ENCODE data around the gene INO80C. TPM values are rescaled to one million over a fixed set of nuclear protein-coding genes. Genes with fewer than 3 reads are reported as not detected.
A peak's percentile ranks its signal among the peaks of the same experiment; 100 is the strongest.

The INO80C gene
- polyA plus RNA-seq, 1 donor (not counting 4 experiments of a cell fraction or from before 2014, with no cell fraction given), result 54.7 TPM

- no peak overlapping the region for H2AFZ ChIP-seq (ENCODE audit: control insufficient read depth, low read length)
Observed at GRCh38 chr18:35432565-35433001, 65.2 kb downstream of the INO80C start.

GRCh38 chr18:35431374-35431741, 66.4 kb downstream of the INO80C start:
- no peak for DNase-seq (ENCODE audit: low read depth, low spot score)
- H3K4me2 ChIP-seq (ENCODE audit: control insufficient read depth, extremely low read depth, insufficient read depth, low read depth, low read length), result no peak overlapping the region
- H3K9me3 ChIP-seq (ENCODE audit: control insufficient read depth, low read depth, low read length), result no peaks in the 10 kb centered on the region
- H3K9me1 ChIP-seq (ENCODE audit: control insufficient read depth, extremely low read depth, insufficient read depth, low read length), result no peaks in the 10 kb centered on the region
- FAIRE-seq, result peak; percentile 5
- no peaks in the 10 kb centered on the region for H3K27me3 ChIP-seq (ENCODE audit: control insufficient read depth, extremely low read depth, insufficient read depth, low read length)
- no peaks in the 10 kb centered on the region for H3K79me2 ChIP-seq (ENCODE audit: control insufficient read depth, insufficient read depth, low read length)
- H3K27ac ChIP-seq (ENCODE audit: control insufficient read depth, insufficient read depth, low read length), result no peak overlapping the region
- H3K4me3 ChIP-seq (ENCODE audit: control insufficient read depth in 2 of 3, extremely low read depth in 1 of 3, insufficient read depth in 2 of 3, low read depth in 1 of 3, low read length in 3 of 3), result no peak overlapping the region
- no peak overlapping the region for H2AFZ ChIP-seq (ENCODE audit: control insufficient read depth, low read length)
- H3K9ac ChIP-seq (ENCODE audit: control insufficient read depth, extremely low read depth, insufficient read depth, low read length), result no peak overlapping the region
- H4K20me1 ChIP-seq (ENCODE audit: control insufficient read depth, extremely low read depth, insufficient read depth, low read length), result no peaks in the 10 kb centered on the region
- dilution Hi-C loops (cut with MboI; ENCODE audit: extremely low pct_ligation_motif_present, low sequenced_read_pairs), result no loop called here
- TF ChIP-seq EZH2 (IDR thresholded peaks at IDR 0.05; ENCODE audit: low read length), result no peak
- no peak for TF ChIP-seq CTCF (optimal IDR thresholded peaks at IDR 0.05 in 1 of 3, IDR thresholded peaks at IDR 0.05 in 1 of 3, conservative IDR thresholded peaks at IDR 0.05 in 1 of 3; ENCODE audit: extremely low read depth in 1 of 3, insufficient read depth in 2 of 3, low read length in 3 of 3)
- no peaks in the 10 kb centered on the region for H3K36me3 ChIP-seq (ENCODE audit: control insufficient read depth in 2 of 2, extremely low read depth in 1 of 2, insufficient read depth in 2 of 2, low read length in 2 of 2)
- peaks cover 3% of the 10 kb centered on the region for H3K4me1 ChIP-seq (ENCODE audit: control insufficient read depth, extremely low read depth, insufficient read depth, low read length)

More at GRCh38 chr18:35432565-35433001, 65.2 kb downstream of the INO80C start:
- no peaks in the 10 kb centered on the region for H3K27me3 ChIP-seq (ENCODE audit: control insufficient read depth, extremely low read depth, insufficient read depth, low read length)
- no peaks in the 10 kb centered on the region for H3K79me2 ChIP-seq (ENCODE audit: control insufficient read depth, insufficient read depth, low read length)
- H3K27ac ChIP-seq (ENCODE audit: control insufficient read depth, insufficient read depth, low read length), result no peak overlapping the region
- dilution Hi-C loops (cut with MboI; ENCODE audit: extremely low pct_ligation_motif_present, low sequenced_read_pairs), result no loop called here
- H3K4me3 ChIP-seq (ENCODE audit: control insufficient read depth in 2 of 3, extremely low read depth in 1 of 3, insufficient read depth in 2 of 3, low read depth in 1 of 3, low read length in 3 of 3), result no peak overlapping the region
- no peak for DNase-seq (ENCODE audit: low read depth, low spot score)
- H3K36me3 ChIP-seq (ENCODE audit: control insufficient read depth in 2 of 2, extremely low read depth in 1 of 2, insufficient read depth in 2 of 2, low read length in 2 of 2), result no peaks in the 10 kb centered on the region
- H3K4me1 ChIP-seq (ENCODE audit: control insufficient read depth, extremely low read depth, insufficient read depth, low read length), result peaks cover 12% of the 10 kb centered on the region
- no peaks in the 10 kb centered on the region for H3K9me1 ChIP-seq (ENCODE audit: control insufficient read depth, extremely low read depth, insufficient read depth, low read length)
- no peaks in the 10 kb centered on the region for H3K9me3 ChIP-seq (ENCODE audit: control insufficient read depth, low read depth, low read length)
- no peak for TF ChIP-seq CTCF (optimal IDR thresholded peaks at IDR 0.05 in 1 of 3, IDR thresholded peaks at IDR 0.05 in 1 of 3, conservative IDR thresholded peaks at IDR 0.05 in 1 of 3; ENCODE audit: extremely low read depth in 1 of 3, insufficient read depth in 2 of 3, low read length in 3 of 3)
- H4K20me1 ChIP-seq (ENCODE audit: control insufficient read depth, extremely low read depth, insufficient read depth, low read length), result no peaks in the 10 kb centered on the region
- no peak for FAIRE-seq
- no peak overlapping the region for H3K4me2 ChIP-seq (ENCODE audit: control insufficient read depth, extremely low read depth, insufficient read depth, low read depth, low read length)
- H3K9ac ChIP-seq (ENCODE audit: control insufficient read depth, extremely low read depth, insufficient read depth, low read length), result no peak overlapping the region
